Endothelial cell of umbilical vein (primary cell): Measurements from ENCODE around the gene PPM1L. TPM values are rescaled to one million over a fixed set of nuclear protein-coding genes. Genes with fewer than 3 reads are reported as not detected.

Experiments used
- BruUV-seq: library from RNA; stranded (reverse); fragments of 400-500 nt; replicated peaks from 2 replicates; lab custom pipeline; 2021; lab: Mats Ljungman, UMichigan
- CTCF ChIA-PET: fragments of 300-600, 350-600 bp; sonication (Branson Sonifier 250); formaldehyde crosslinking; loops from one replicate; lab custom pipeline; 2021; ENCODE audit warnings: antibody characterized with exemption, inconsistent platforms; lab: Charles Lee
- POLR2A ChIA-PET: fragments of 300-600, 350-600 bp; sonication (Branson Sonifier 250); formaldehyde crosslinking; loops from one replicate; lab custom pipeline; 2021; ENCODE audit warnings: antibody characterized with exemption, inconsistent platforms; lab: Charles Lee
- DNase-seq: peaks from one replicate; pipeline ENCODE4 v3.0.0-alpha.2; 2011; ENCODE audit warnings: low read depth, low spot score
- FAIRE-seq: peaks from 2 replicates; lab custom pipeline; 2011; peaks lifted over from hg19 to GRCh38; lab: Jason Lieb, UNC
- H2AFZ ChIP-seq: 2 replicates; pipeline ENCODE4 v1.6.0; 2012; ENCODE audit warnings: low read depth, low read length, control low read depth, inconsistent platforms
- H3K27ac ChIP-seq: 2 replicates; pipeline ENCODE4 v1.5.1; 2011; ENCODE audit warnings: low read depth, mild to moderate bottlenecking, control low read depth, low read length, moderate library complexity; ENCODE audit not compliant: insufficient read depth
- H3K27me3 ChIP-seq, 2 experiments: 2 replicates each; pipeline versions ENCODE4 v1.6.0 to v1.6.1; 2011; ENCODE audit warnings: low read length in 2 of 2, mixed read lengths in 1 of 2; ENCODE audit not compliant: control insufficient read depth in 2 of 2, insufficient read depth in 2 of 2
- H3K36me3 ChIP-seq, 2 experiments: 2 replicates in 1 of 2; 3 replicates in 1 of 2; pipeline ENCODE4 v1.5.1; 2011; ENCODE audit warnings: low read length in 2 of 2, mild to moderate bottlenecking in 1 of 2, moderate library complexity in 1 of 2; ENCODE audit not compliant: control insufficient read depth in 2 of 2, insufficient read depth in 2 of 2; ENCODE audit errors: extremely low read depth in 1 of 2
- H3K4me1 ChIP-seq: 3 replicates; pipeline ENCODE4 v1.5.1; 2011; ENCODE audit warnings: mild to moderate bottlenecking, low read length; ENCODE audit not compliant: control insufficient read depth, insufficient read depth; ENCODE audit errors: extremely low read depth
- H3K4me2 ChIP-seq: 2 replicates; pipeline ENCODE4 v1.6.1; 2011; ENCODE audit warnings: low read length, control low read depth, mixed read lengths; ENCODE audit not compliant: insufficient read depth
- H3K4me3 ChIP-seq, 3 experiments: fragments of 200-600 bp in 1 of 3; sonication (generic), shearing (Covaris generic) in 1 of 3; replicated peaks in 1 of 3; 2 replicates each; pipeline ENCODE4 v1.5.1; 2011 to 2016; ENCODE audit warnings: control low read depth in 3 of 3, low read length in 3 of 3, mild to moderate bottlenecking in 2 of 3, inconsistent platforms in 1 of 3, low read depth in 1 of 3, moderate library complexity in 1 of 3; ENCODE audit not compliant: insufficient read depth in 1 of 3
- H3K79me2 ChIP-seq: 2 replicates; pipeline ENCODE4 v1.6.0; 2012; ENCODE audit warnings: low read length, inconsistent platforms; ENCODE audit not compliant: control insufficient read depth, insufficient read depth
- H3K9ac ChIP-seq: replicated peaks from 2 replicates; pipeline ENCODE3; 2011; ENCODE audit warnings: low read length, control low read depth; ENCODE audit not compliant: insufficient read depth; ENCODE audit errors: extremely low read depth
- H3K9me1 ChIP-seq: replicated peaks from 3 replicates; pipeline ENCODE4 v1.6.0; 2011; ENCODE audit warnings: mild to moderate bottlenecking, low read length; ENCODE audit not compliant: control insufficient read depth, insufficient read depth; ENCODE audit errors: extremely low read depth
- H3K9me3 ChIP-seq: replicated peaks from 2 replicates; pipeline ENCODE4 v1.5.1; 2012; ENCODE audit warnings: low read length, inconsistent platforms; ENCODE audit not compliant: control insufficient read depth, insufficient read depth
- H4K20me1 ChIP-seq: replicated peaks from 2 replicates; pipeline ENCODE3; 2011; ENCODE audit warnings: mild to moderate bottlenecking, low read length; ENCODE audit not compliant: control insufficient read depth, insufficient read depth; ENCODE audit errors: extremely low read depth
- EZH2 ChIP-seq: IDR thresholded peaks from 2 replicates; pipeline ENCODE4 v1.6.1; 2012; ENCODE audit warnings: borderline replicate concordance, low read depth, mild to moderate bottlenecking, moderate library complexity, low read length, inconsistent platforms; ENCODE audit not compliant: severe bottlenecking
- FOS ChIP-seq: IDR thresholded peaks from 2 replicates; pipeline ENCODE4 v1.6.1; 2011; ENCODE audit warnings: mild to moderate bottlenecking, low read length, moderate library complexity, borderline replicate concordance; ENCODE audit not compliant: insufficient read depth
- GATA2 ChIP-seq: IDR thresholded peaks from 2 replicates; pipeline ENCODE4 v1.7.0; 2011; ENCODE audit warnings: low read depth, mild to moderate bottlenecking, moderate library complexity, mixed read lengths, low read length; ENCODE audit not compliant: insufficient read length, insufficient read depth
- JUN ChIP-seq: IDR thresholded peaks from 2 replicates; pipeline ENCODE4 v1.6.1; 2011; ENCODE audit warnings: borderline replicate concordance, low read depth; ENCODE audit not compliant: insufficient read length, insufficient read depth
- MYC ChIP-seq: IDR thresholded peaks from one replicate; pipeline ENCODE4 v1.6.1; 2011; ENCODE audit warnings: mild to moderate bottlenecking, low read depth, low read length
- POLR2A ChIP-seq: IDR thresholded peaks from 2 replicates; pipeline ENCODE4 v1.6.1; 2012; ENCODE audit warnings: low read depth, mild to moderate bottlenecking, control low read depth, low read length
- POLR2AphosphoS5 ChIP-seq: IDR thresholded peaks from 2 replicates; pipeline ENCODE4 v1.6.1; 2012; ENCODE audit warnings: low read depth, mild to moderate bottlenecking, control low read depth, low read length, moderate library complexity; ENCODE audit not compliant: insufficient read depth
- dilution Hi-C: fragments of 300-500 bp; cut with MboI; formaldehyde crosslinking; loops from one replicate; pipeline ENCODE4 v1.15.0; 2019; ENCODE audit warnings: low sequenced_read_pairs; ENCODE audit not compliant: extremely low pct_ligation_motif_present
- intact Hi-C: fragments of 100-400 bp; cut with micrococcal nuclease; formaldehyde crosslinking; loops from one replicate; pipeline ENCODE4 v1.10.0; 2022
- polyA plus RNA-seq, 4 experiments: library from polyadenylated mRNA; depleted of rRNA in 3 of 4; stranded (reverse) in 3 of 4; unstranded in 1 of 4; fragments of >200 nt; gene quantifications; 2 replicates each; pipeline versions ENCODE4 v1.2.1 to v1.2.3, GENCODE V29; 2011 to 2012; ENCODE audit warnings: missing spikeins in 1 of 4
- total RNA-seq: library from RNA; stranded (reverse); gene quantifications from 2 replicates; pipeline ENCODE4 v1.2.3, GENCODE V29; 2021
- TF ChIP-seq, protein P1 (sequence below), 2 donors: IDR thresholded peaks; 1 replicate in 1 of 2; 2 replicates in 1 of 2; pipeline ENCODE4 v1.5.1; 2011; ENCODE audit warnings: low read length in 2 of 2, mild to moderate bottlenecking in 2 of 2, moderate library complexity in 2 of 2, control low read depth in 1 of 2, inconsistent platforms in 1 of 2, low read depth in 1 of 2; ENCODE audit not compliant: insufficient read depth in 1 of 2; ENCODE audit errors: extremely low read depth in 1 of 2
- TF ChIP-seq, protein P2 (sequence below): IDR thresholded peaks from 2 replicates; pipeline ENCODE4 v1.6.1; 2011; ENCODE audit not compliant: insufficient read depth, insufficient read length

Gene PPM1L
- total and polyA plus RNA-seq, 2 donors (not counting 3 experiments of a cell fraction or from before 2014, with no cell fraction given) = 0.63 to 2.9 TPM

DNA sequence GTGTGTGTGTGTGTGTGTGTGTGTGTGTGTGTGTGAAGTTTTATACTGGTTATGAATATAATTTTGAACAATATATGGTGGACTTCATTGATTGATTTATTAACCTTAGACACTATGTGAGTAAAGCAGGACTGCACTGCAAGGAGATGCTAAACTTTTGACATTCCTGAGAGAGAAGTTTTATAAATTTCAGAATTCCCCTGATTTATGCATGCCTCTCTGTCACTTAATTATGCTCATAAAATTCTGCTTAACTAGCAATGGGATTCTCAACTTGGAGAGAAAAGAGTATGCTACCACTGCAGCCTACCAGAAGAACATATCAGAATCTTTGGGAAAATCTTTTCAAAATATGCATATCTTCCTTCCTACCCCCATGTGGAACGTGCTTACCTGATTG, 204.5 kb downstream of the PPM1L start:
- dilution Hi-C loops = no loop called here
- H3K4me3 ChIP-seq = no peak overlapping the region
- H2AFZ ChIP-seq = no peak overlapping the region
- H3K27ac ChIP-seq = no peak overlapping the region
- no TSS peak for BruUV-seq
- H3K36me3 ChIP-seq = no peaks in the 10 kb centered on the region
- no peaks in the 10 kb centered on the region for H4K20me1 ChIP-seq
- H3K4me2 ChIP-seq = no peak overlapping the region
- DNase-seq = no peak
- H3K27me3 ChIP-seq = no peaks in the 10 kb centered on the region
- no peak for FAIRE-seq
- H3K79me2 ChIP-seq = no peaks in the 10 kb centered on the region
- intact Hi-C loops = no loop called here
- no peaks in the 10 kb centered on the region for H3K9me3 ChIP-seq
- H3K9ac ChIP-seq = no peak overlapping the region
- H3K4me1 ChIP-seq = no peaks in the 10 kb centered on the region
- ChIA-PET POLR2A (no interaction called here), CTCF (interaction anchor here (0.8 kb wide), 1 partner anchor 243 kb away, joined by 3 read pairs; no protein-coding TSS in a partner anchor)
- no peaks in the 10 kb centered on the region for H3K9me1 ChIP-seq
- TF ChIP-seq, protein P1, sequence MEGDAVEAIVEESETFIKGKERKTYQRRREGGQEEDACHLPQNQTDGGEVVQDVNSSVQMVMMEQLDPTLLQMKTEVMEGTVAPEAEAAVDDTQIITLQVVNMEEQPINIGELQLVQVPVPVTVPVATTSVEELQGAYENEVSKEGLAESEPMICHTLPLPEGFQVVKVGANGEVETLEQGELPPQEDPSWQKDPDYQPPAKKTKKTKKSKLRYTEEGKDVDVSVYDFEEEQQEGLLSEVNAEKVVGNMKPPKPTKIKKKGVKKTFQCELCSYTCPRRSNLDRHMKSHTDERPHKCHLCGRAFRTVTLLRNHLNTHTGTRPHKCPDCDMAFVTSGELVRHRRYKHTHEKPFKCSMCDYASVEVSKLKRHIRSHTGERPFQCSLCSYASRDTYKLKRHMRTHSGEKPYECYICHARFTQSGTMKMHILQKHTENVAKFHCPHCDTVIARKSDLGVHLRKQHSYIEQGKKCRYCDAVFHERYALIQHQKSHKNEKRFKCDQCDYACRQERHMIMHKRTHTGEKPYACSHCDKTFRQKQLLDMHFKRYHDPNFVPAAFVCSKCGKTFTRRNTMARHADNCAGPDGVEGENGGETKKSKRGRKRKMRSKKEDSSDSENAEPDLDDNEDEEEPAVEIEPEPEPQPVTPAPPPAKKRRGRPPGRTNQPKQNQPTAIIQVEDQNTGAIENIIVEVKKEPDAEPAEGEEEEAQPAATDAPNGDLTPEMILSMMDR (IDR thresholded peaks at IDR 0.05; ENCODE audit: extremely low read depth in 1 of 2, insufficient read depth in 1 of 2, low read depth in 1 of 2, low read length in 2 of 2) = no peak
- TF ChIP-seq POLR2AphosphoS5 (no peak), EZH2 (no peak), JUN (no peak), POLR2A (no peak), GATA2 (no peak), FOS (no peak), MYC (no peak)
- TF ChIP-seq, protein P2, sequence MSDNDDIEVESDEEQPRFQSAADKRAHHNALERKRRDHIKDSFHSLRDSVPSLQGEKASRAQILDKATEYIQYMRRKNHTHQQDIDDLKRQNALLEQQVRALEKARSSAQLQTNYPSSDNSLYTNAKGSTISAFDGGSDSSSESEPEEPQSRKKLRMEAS = no peak
